Thymus (tissue), 11 donors: ENCODE data around the gene BIRC5. TPM values are rescaled to one million over a fixed set of nuclear protein-coding genes. Genes with fewer than 3 reads are reported as not detected.

Source experiments
- DNase-seq, 9 donors: peaks; one replicate each; pipeline ENCODE4 v3.0.0-alpha.2; 2013; ENCODE audit warnings: low spot score in 9 of 9, low read depth in 6 of 9, missing footprints in 1 of 9
- H3K27ac ChIP-seq, 2 donors: one replicate each; pipeline ENCODE4 v1.5.1; 2013; ENCODE audit warnings: control low read depth in 1 of 2, low read depth in 1 of 2, low read length in 1 of 2, mild to moderate bottlenecking in 1 of 2, moderate library complexity in 1 of 2
- H3K27me3 ChIP-seq, 2 donors: one replicate each; pipeline ENCODE4 v1.5.1; 2013; ENCODE audit warnings: low read length in 1 of 2; ENCODE audit not compliant: control insufficient read depth in 2 of 2, insufficient read depth in 1 of 2
- H3K36me3 ChIP-seq, 2 donors: one replicate each; pipeline ENCODE4 v1.5.1; 2013; ENCODE audit warnings: low read length in 1 of 2, mild to moderate bottlenecking in 1 of 2, moderate library complexity in 1 of 2; ENCODE audit not compliant: control insufficient read depth in 2 of 2, insufficient read depth in 2 of 2
- H3K4me1 ChIP-seq, 2 donors: one replicate each; pipeline ENCODE4 v1.5.1; 2013; ENCODE audit warnings: low read length in 2 of 2; ENCODE audit not compliant: control insufficient read depth in 2 of 2, insufficient read depth in 2 of 2
- H3K4me3 ChIP-seq, 2 donors: one replicate each; pipeline ENCODE4 v1.5.1; 2013; ENCODE audit warnings: low read length in 2 of 2, control low read depth in 1 of 2, mild to moderate bottlenecking in 1 of 2
- H3K9me3 ChIP-seq, 2 donors: one replicate each; pipeline ENCODE4 v1.5.1; 2013; ENCODE audit warnings: low read length in 1 of 2, mild to moderate bottlenecking in 1 of 2; ENCODE audit not compliant: control insufficient read depth in 2 of 2, insufficient read depth in 1 of 2
- WGBS: extraction: QIAGEN DNeasy Blood & Tissue Kit; methylation state at CpG from one replicate; pipeline ENCODE4 v1.1.7; 2013; 5-methylcytosine and 5-hydroxymethylcytosine counted together
- polyA plus RNA-seq: library from polyadenylated mRNA; stranded (reverse); fragments of 200-250 nt; gene quantifications from one replicate; pipeline ENCODE4 v1.2.3, GENCODE V29; 2013
- total RNA-seq: library from RNA; stranded (reverse); fragments of 120-200 nt; gene quantifications from one replicate; pipeline ENCODE4 v1.2.4, GENCODE V29; 2013
- donor health status: healthy.

The BIRC5 gene
- total and polyA plus RNA-seq, 2 donors = 6.8 to 53.2 TPM

DNA sequence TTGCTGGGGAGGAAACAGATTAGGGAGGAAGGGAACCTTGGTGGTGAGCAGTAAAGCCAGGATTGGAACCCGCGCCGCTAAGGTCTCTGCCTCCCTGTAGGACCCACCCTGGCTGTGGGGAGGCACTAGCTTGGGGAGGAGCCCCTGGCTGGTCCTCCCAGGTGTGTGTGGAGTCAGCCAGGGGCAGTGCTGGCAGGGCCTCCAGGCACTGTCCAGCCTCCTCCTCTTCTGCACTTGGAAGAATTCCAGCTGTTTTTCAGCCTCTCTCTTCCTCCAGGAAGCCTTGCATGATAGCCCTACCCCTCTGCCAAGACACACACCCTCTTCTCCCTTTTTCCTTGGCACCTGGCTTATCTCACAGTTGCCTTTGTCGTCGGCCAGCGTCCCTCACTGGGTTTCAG, 52.2 kb downstream of the BIRC5 start:
- Histone ChIP-seq H3K4me3 (no peak overlapping the region), H3K27ac (peak overlapping the region in 1 of 2 donors; percentile 44), H3K9me3 (peaks cover 0 to 7% of the 10 kb centered on the region in 2 donors), H3K36me3 (peaks cover 0 to 6% of the 10 kb centered on the region in 2 donors), H3K4me1 (peaks cover 52 to 93% of the 10 kb centered on the region in 2 donors), H3K27me3 (no peaks in the 10 kb centered on the region)
- 96% methylated on average over 6 of the region's 6 CpGs for WGBS
- DNase-seq = no peak

DNA sequence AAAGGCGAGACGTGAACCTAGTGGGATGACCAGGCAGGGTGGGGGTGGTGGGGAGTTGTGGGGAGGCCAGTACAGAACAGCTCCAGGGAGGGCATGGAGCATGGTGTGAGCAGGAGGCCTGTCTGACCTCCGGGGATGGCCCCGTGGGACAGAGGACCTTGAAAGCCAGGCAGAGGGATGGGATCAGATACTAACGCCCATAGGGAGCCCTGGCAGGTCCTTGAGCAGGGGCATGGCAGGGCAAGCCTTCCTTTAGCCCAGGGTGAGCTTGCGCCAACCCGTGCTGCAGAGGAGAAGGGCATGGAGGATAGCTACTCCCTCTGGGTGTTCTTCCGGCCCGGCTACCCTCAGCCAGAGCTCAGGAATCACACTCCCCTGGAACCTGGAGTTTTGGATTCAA, 52.7 kb downstream of the BIRC5 start:
- Histone ChIP-seq H3K4me1 (peaks cover 52 to 94% of the 10 kb centered on the region in 2 donors), H3K27ac (peak overlapping the region in 1 of 2 donors; percentile 44), H3K27me3 (no peaks in the 10 kb centered on the region), H3K9me3 (peaks cover 0 to 7% of the 10 kb centered on the region in 2 donors), H3K36me3 (peaks cover 0 to 6% of the 10 kb centered on the region in 2 donors), H3K4me3 (no peak overlapping the region)
- no peak for DNase-seq
- 99% methylated on average over 9 of the region's 9 CpGs for WGBS

DNA sequence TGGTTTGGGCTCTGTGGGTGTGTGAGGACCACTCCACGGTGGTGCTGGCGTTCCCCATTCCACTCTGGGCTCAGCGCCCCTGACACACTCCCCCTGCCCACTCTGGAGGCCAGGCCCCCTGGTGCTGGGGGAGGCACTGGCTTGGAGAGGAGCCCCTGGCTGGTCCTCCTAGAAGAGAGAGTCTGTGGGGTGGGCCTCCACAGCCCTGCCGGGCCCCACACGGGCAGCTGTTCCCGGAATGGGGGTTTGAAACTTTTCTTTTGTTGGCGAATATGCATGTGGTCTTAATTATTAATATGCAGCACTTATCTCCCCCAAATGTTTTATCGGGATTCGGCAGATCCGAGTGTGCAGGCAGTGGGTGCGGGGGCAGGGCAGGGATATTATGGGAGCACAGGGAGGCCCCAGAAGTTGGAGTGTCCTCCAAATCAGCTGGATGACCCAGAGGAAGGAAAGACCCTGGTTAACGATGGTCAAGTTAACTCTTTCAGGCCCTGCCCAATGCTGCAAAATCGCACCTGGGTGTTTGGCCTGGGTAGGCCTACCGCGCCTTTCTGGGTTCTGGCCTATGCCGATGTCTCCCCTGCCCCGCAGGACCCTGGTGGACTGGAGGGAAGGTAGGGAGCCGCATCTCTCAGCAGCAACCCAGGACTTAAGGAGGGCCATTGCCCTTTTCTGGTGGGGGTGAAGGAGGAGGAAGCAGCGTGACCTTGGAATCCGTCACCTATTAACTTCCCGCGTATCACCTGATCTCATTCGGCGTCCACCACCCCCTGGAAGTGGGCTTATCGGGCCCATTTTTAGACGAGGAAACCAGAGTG, 53.4 kb downstream of the BIRC5 start:
- H3K9me3 ChIP-seq = peaks cover 0 to 7% of the 10 kb centered on the region in 2 donors
- peaks cover 51 to 94% of the 10 kb centered on the region in 2 donors for H3K4me1 ChIP-seq
- no peak for DNase-seq
- 95% methylated on average over 26 of the region's 26 CpGs for WGBS
- H3K27me3 ChIP-seq = no peaks in the 10 kb centered on the region
- H3K27ac ChIP-seq = peak overlapping the region in 1 of 2 donors; percentile 44
- H3K4me3 ChIP-seq = no peak overlapping the region
- peaks cover 0 to 6% of the 10 kb centered on the region in 2 donors for H3K36me3 ChIP-seq

DNA sequence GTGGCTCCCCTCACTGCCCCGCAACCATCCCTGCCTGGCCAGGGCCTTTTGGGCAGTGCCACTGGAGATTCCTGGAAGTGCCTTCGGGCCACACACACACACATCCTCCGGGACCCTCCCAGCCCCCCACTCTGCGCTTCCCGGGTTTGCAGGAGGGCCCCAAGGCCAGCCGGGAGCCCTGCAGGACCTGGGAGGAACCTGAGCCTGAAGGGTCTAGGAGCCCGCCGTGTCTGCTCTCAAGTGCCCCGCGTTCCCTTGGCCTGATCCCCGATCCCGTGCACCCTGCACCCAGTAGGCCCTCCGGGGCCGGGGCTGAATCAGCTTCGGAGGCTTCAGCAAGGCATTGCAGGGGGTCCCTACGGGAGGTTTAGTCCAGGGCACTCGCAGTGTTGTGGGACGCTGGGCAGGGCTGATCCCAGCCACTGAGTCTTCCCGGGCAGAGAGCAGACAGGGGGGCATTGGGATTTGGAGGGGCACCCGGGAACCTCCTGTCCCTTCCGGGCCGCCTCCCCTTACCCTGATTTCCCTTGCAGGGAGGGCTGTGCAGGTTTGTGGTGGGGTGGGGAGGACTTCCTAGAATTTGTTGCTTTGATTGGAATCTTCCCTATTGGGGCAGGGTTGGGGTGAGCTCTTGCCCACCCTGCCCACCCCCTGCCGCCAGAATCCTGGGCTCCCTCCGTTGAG, 54.3 kb downstream of the BIRC5 start:
- no peak for DNase-seq
- Histone ChIP-seq H3K27ac (no peak overlapping the region), H3K9me3 (peaks cover 0 to 13% of the 10 kb centered on the region in 2 donors), H3K36me3 (peaks cover 5 to 6% of the 10 kb centered on the region in 2 donors), H3K4me1 (peaks cover 53 to 94% of the 10 kb centered on the region in 2 donors), H3K27me3 (no peaks in the 10 kb centered on the region), H3K4me3 (no peak overlapping the region)
- WGBS = 91% methylated on average over 24 of the region's 24 CpGs

DNA sequence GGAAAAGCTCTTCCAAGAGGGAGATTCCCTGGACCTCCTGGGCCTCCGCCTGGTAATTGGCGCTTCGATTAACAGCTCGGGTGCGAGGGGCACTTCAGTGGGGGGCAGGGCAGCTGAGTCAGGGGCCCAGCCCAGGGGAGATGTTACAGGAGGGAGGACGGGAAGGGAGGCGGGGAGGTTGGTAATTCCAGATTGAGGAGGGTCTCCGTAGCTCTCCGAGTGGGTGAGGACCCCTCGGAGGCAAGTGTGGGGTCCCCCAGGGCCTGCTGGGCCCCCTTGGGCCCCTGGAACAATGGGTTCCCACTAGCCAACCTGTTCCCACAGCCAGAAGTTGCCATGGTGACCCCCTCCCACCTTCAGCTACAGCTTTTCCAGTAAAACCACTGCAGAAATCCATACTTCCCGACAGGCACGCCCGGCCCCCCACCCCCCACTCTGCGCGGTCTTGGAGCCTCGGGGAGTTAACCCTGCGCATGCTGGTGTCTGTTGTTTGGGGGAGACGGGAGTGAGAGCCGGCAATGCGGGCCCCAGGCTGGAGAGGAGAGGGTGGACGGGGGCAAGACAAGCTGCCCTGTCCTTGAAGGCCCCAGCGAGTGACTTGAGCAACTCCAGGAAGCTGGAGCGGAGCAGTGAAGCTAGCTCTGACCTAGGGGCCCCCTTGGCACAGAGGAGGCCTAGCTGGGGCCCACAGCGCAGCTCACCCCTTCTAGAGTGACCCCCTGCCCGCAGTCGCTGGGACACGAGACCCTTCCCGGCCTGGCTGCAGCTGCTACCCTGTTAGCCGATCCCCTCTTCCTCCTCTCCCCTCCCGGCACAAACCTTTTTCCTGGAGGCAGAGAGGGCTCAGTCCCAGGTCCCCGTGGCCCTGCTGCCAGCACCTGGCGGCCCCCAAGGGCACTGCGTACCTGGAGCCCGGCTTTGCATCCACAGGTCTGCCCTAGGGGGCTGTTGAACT, 55.2 kb downstream of the BIRC5 start:
- H3K36me3 ChIP-seq = peaks cover 6 to 11% of the 10 kb centered on the region in 2 donors
- peak overlapping the region; percentile 65 to 89 for H3K27ac ChIP-seq
- no peaks in the 10 kb centered on the region for H3K27me3 ChIP-seq
- H3K4me3 ChIP-seq = no peak overlapping the region
- H3K4me1 ChIP-seq = peaks cover 53 to 94% of the 10 kb centered on the region in 2 donors
- H3K9me3 ChIP-seq = peaks cover 2 to 20% of the 10 kb centered on the region in 2 donors
- WGBS = 91% methylated on average over 34 of the region's 34 CpGs
- no peak for DNase-seq

DNA sequence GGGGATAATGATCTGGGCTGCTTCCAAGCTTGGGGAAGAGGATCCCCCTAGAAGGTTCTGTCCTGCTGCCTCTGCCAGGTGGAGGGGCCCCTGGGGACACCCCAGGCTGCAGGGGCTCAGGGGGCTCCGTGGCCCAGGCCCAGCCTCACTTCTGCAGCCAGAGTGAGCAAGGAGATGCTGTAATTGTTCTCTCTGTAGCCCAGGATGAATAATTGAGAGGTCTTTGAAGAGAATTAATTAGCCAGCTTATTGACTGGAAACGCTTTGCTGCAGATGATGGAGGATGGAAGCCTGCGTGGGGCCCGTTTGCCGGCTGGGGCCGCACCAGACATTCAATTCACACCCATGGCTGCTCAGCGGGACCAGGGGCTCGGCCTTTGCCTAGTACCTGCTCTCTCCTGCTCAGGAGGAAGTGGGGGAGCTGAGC, 55.9 kb downstream of the BIRC5 start:
- peaks cover 54 to 97% of the 10 kb centered on the region in 2 donors for H3K4me1 ChIP-seq
- H3K27me3 ChIP-seq = no peaks in the 10 kb centered on the region
- peaks cover 2 to 20% of the 10 kb centered on the region in 2 donors for H3K9me3 ChIP-seq
- peak overlapping the region; percentile 65 to 89 for H3K27ac ChIP-seq
- no peak overlapping the region for H3K4me3 ChIP-seq
- H3K36me3 ChIP-seq = peaks cover 6 to 11% of the 10 kb centered on the region in 2 donors
- 88% methylated on average over 8 of the region's 8 CpGs for WGBS
- no peak for DNase-seq

DNA sequence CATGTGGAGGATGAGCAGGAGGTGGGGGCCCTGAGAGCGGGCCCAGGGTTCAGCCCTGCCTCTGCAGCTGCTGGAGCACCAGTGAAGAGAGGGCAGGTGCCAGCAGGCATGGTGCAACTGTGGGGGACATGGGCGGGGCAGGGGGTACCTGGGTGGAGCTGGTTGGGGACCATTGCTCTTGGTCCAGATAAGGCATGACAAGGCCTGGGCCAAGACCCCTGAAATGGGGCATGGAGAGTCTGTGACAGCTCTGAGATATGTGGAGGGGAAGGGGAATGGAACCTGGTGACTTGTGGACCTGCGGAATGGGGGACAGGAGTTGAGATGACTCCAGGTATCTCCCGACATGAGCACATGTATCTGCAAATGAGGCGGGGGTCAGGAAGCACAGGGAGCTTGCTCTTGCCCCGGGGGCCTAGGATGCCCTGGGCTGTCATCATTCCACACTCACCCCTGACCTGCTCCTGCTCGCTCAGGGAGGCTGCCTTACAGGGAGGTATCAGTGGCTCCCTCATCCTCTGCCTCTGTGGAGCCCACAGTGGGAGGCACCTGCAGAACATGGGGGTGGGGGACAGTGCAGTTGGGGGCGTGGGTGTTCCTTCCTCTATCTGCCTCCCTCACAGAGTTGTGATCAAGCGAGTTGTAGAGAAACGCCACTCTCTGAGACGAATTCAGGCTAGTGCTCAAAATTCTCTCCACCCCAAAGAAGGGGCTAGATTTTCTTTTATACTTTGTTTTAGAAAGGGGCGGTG, 57.5 kb downstream of the BIRC5 start:
- Histone ChIP-seq H3K27me3 (no peaks in the 10 kb centered on the region), H3K4me3 (peak overlapping the region in 1 of 2 donors; percentile 8), H3K9me3 (peaks cover 2 to 27% of the 10 kb centered on the region in 2 donors), H3K27ac (peak overlapping the region; percentile 89 to 96), H3K36me3 (peaks cover 6 to 11% of the 10 kb centered on the region in 2 donors), H3K4me1 (peaks cover 60 to 96% of the 10 kb centered on the region in 2 donors)
- 34% methylated on average over 12 of the region's 12 CpGs for WGBS
- peak in 4 of 9 donors; percentile 59 to 87 (median 75) for DNase-seq
